Loucy (cell line): Measurements from ENCODE around the gene MS4A18.

Experiments used
- EZH2phosphoT487 ChIP-seq: fragments of 200-600 bp; IDR thresholded peaks from 2 replicates; pipeline ENCODE4 v1.6.1; 2018; ENCODE audit warnings: antibody characterized with exemption, mild to moderate bottlenecking, moderate library complexity, borderline replicate concordance
- TF ChIP-seq, protein P1 (sequence below): fragments of 200-600 bp; sonication (generic); conservative IDR thresholded peaks from 2 replicates; pipeline ENCODE4 v1.5.1; 2014; ENCODE audit warnings: mild to moderate bottlenecking, antibody characterized with exemption, low read length

- TF ChIP-seq, protein P1, sequence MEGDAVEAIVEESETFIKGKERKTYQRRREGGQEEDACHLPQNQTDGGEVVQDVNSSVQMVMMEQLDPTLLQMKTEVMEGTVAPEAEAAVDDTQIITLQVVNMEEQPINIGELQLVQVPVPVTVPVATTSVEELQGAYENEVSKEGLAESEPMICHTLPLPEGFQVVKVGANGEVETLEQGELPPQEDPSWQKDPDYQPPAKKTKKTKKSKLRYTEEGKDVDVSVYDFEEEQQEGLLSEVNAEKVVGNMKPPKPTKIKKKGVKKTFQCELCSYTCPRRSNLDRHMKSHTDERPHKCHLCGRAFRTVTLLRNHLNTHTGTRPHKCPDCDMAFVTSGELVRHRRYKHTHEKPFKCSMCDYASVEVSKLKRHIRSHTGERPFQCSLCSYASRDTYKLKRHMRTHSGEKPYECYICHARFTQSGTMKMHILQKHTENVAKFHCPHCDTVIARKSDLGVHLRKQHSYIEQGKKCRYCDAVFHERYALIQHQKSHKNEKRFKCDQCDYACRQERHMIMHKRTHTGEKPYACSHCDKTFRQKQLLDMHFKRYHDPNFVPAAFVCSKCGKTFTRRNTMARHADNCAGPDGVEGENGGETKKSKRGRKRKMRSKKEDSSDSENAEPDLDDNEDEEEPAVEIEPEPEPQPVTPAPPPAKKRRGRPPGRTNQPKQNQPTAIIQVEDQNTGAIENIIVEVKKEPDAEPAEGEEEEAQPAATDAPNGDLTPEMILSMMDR, result no peak
- TF ChIP-seq EZH2phosphoT487, result no peak
Observed at GRCh38 chr11:60780774-60781173, 56.3 kb downstream of the MS4A18 start.
